Adrenal gland (tissue), 12 donors: Measurements from ENCODE around the gene IL18RAP. TPM values are rescaled to one million over a fixed set of nuclear protein-coding genes. Genes with fewer than 3 reads are reported as not detected.

Experiments
- DNase-seq, 7 donors: peaks; one replicate each; pipeline ENCODE4 v3.0.0-alpha.2; 2019 to 2020
- H3K27ac ChIP-seq, 5 donors: fragments of 200-600 bp; sonication (generic) in 4 of 5; 1 replicate in 3 of 5; 2 replicates in 2 of 5; pipeline versions ENCODE4 v1.5.1 to v1.8.0; 2016 to 2020; ENCODE audit warnings: mild to moderate bottlenecking in 1 of 5
- H3K27me3 ChIP-seq: fragments of 200-600 bp; 2 replicates; pipeline ENCODE4 v1.8.0; 2021
- H3K36me3 ChIP-seq, 2 donors: fragments of 200-600 bp; replicated peaks in 1 of 2; 1 replicate in 1 of 2; 2 replicates in 1 of 2; pipeline versions ENCODE4 v1.5.1 to v1.8.0; 2018 to 2022
- H3K4me1 ChIP-seq, 2 donors: fragments of 200-600 bp; replicated peaks in 1 of 2; 1 replicate in 1 of 2; 2 replicates in 1 of 2; pipeline versions ENCODE4 v1.5.1 to v1.8.0; 2018 to 2021
- H3K4me3 ChIP-seq, 4 donors: fragments of 200-600 bp; sonication (generic) in 3 of 4; one replicate each; pipeline ENCODE4 v1.5.1; 2016 to 2018
- H3K9me3 ChIP-seq, 3 donors: fragments of 200-600 bp; sonication (generic) in 1 of 3; replicated peaks in 1 of 3; 1 replicate in 2 of 3; 2 replicates in 1 of 3; pipeline versions ENCODE4 v1.5.1 to v1.8.0; 2016 to 2021
- CTCF ChIP-seq, 6 experiments: fragments of 450-650 bp in 4 of 6; fragments of 200-600 bp in 2 of 6; sonication (generic) in 1 of 6; IDR thresholded peaks; 1 replicate in 5 of 6; 2 replicates in 1 of 6; pipeline versions ENCODE4 v1.5.1 to v1.8.0; 2016 to 2021; ENCODE audit warnings: antibody characterized with exemption in 6 of 6, mild to moderate bottlenecking in 2 of 6, moderate library complexity in 1 of 6
- POLR2A ChIP-seq, 2 donors: fragments of 450-650 bp; IDR thresholded peaks; one replicate each; pipeline ENCODE4 v1.6.1; 2017; ENCODE audit warnings: antibody characterized with exemption in 2 of 2, mild to moderate bottlenecking in 2 of 2, moderate library complexity in 1 of 2
- WGBS, 4 donors: extraction: QIAGEN DNeasy Blood & Tissue Kit in 2 of 4; methylation state at CpG; one replicate each; pipeline versions ENCODE4 v1.1.5 to v1.1.7; 2013 to 2017; 5-methylcytosine and 5-hydroxymethylcytosine counted together
- intact Hi-C, 2 donors: fragments of 100-400 bp; cut with DNase I; formaldehyde crosslinking; loops; one replicate each; pipeline versions ENCODE4 v1.14.1 to v1.15.0; 2022 to 2023
- polyA plus RNA-seq, 3 donors: library from polyadenylated mRNA; stranded (reverse); fragments of 200-250 nt in 2 of 3; fragments of 350-450 nt in 1 of 3; fragmentation: Illumina TruSeq in 1 of 3; extraction: RNeasy Lipid Tissue Mini Kit (QIAGEN cat#74804) in 1 of 3; gene quantifications; one replicate each; pipeline ENCODE4 v1.2.3, GENCODE V29; 2013 to 2014
- total RNA-seq, 9 donors: library from RNA; depleted of rRNA in 4 of 9; stranded (reverse); fragments of >200 nt in 4 of 9; fragments of 120-200 nt in 1 of 9; fragmentation: NEBNext Ultra II Directional in 1 of 9; extraction: Animal tissue kit (Norgen Biotek cat#: 25700) in 1 of 9; gene quantifications; one replicate each; pipeline versions ENCODE4 v1.1.0 to v1.2.4, GENCODE V29; 2013 to 2023
- donor health status: healthy with polysubstance abuse.
- donor health status: Bipolar disorder and iron deficiency.
- donor health status: DM: yes; HTN: yes; CAD: no.
- donor health status: DM: no; HTN: no; CAD: no.
- donor health status: DM: no; HTN: no; CAD: no.
- donor health status: DM: yes; HTN: yes; CAD: no.

Gene IL18RAP
- total and polyA plus RNA-seq, 12 donors, result 0.14 to 1.4 (median 0.29) TPM; not detected in 1

GRCh38 chr2:102412199-102412598 lies 10.8 kb upstream of the IL18RAP start:
- TF ChIP-seq CTCF (IDR thresholded peaks at IDR 0.05) (no peak), POLR2A (IDR thresholded peaks at IDR 0.05) (no peak)
- Histone ChIP-seq H3K36me3 (no peaks in the 10 kb centered on the region), H3K27ac (no peak overlapping the region), H3K9me3 (no peaks in the 10 kb centered on the region), H3K27me3 (no peaks in the 10 kb centered on the region), H3K4me1 (no peaks in the 10 kb centered on the region), H3K4me3 (no peak overlapping the region)
- intact Hi-C loops, result no loop called here
- DNase-seq, result no peak
- WGBS, 4 donors, result 77 to 86% (median 81%) methylated on average over 3 of the region's 3 CpGs

DNA sequence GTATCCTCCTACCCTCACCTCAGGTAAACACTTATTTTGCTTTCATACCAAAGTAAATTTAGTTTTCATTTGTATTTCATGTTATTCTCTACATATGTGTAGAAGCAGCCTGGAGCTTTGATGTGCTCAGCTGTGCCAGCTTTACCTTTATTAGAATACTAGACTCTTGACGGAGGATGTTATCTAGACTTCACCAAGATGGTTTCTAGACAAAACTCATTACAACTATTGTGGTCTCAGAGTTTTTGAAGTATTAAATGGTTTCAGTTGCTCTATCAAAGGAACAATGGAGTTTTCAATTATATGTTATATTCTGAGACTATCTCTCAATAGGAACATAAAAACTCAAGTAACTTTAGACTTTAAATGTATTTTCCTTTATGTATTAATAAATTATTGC lies 5.0 kb upstream of the IL18RAP start:
- no peak for TF ChIP-seq CTCF (IDR thresholded peaks at IDR 0.05)
- no peaks in the 10 kb centered on the region for H3K9me3 ChIP-seq
- intact Hi-C loops, result no loop called here
- 68 to 85% (median 78%) methylated on average over 1 of the region's 1 CpG for whole genome bisulfite sequencing, 4 donors
- H3K4me3 ChIP-seq, result no peak overlapping the region
- H3K27ac ChIP-seq, result no peak overlapping the region
- DNase-seq, result no peak
- H3K36me3 ChIP-seq, result no peaks in the 10 kb centered on the region
- no peaks in the 10 kb centered on the region for H3K27me3 ChIP-seq
- no peaks in the 10 kb centered on the region for H3K4me1 ChIP-seq

GRCh38 chr2:102418421-102418961 lies 4.5 kb upstream of the IL18RAP start:
- no peaks in the 10 kb centered on the region for H3K4me1 ChIP-seq
- no peak overlapping the region for H3K4me3 ChIP-seq
- no peaks in the 10 kb centered on the region for H3K9me3 ChIP-seq
- no peaks in the 10 kb centered on the region for H3K36me3 ChIP-seq
- intact Hi-C loops, result no loop called here
- no peak overlapping the region for H3K27ac ChIP-seq
- TF ChIP-seq POLR2A (IDR thresholded peaks at IDR 0.05), result no peak
- TF ChIP-seq CTCF (IDR thresholded peaks at IDR 0.05), result no peak
- no peaks in the 10 kb centered on the region for H3K27me3 ChIP-seq
- no peak for DNase-seq
- 35 to 53% (median 40%) methylated on average over 2 of the region's 2 CpGs for WGBS, 4 donors

DNA sequence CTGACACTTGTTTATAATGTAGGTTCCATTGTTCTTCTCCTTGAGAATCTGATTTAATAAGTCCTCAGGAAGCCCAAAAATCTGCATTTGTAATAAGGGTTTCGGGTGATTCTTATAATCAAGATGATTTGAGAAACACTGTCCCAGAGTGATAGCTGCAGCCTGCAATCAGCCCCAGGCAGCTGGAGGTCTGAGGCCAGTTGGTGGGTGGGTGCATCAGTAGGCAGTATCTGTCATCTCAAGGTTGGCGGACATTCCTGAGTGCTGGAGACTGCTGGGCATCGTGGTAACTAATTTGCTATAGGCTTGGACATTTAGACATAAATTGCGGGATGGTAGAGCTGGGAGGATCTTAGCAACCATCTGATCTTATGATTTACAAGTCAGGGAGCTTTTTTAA lies 2.7 kb upstream of the IL18RAP start:
- Histone ChIP-seq H3K27me3 (no peaks in the 10 kb centered on the region), H3K4me3 (no peak overlapping the region), H3K27ac (no peak overlapping the region), H3K9me3 (no peaks in the 10 kb centered on the region), H3K4me1 (no peaks in the 10 kb centered on the region), H3K36me3 (no peaks in the 10 kb centered on the region)
- TF ChIP-seq POLR2A (IDR thresholded peaks at IDR 0.05) (no peak), CTCF (IDR thresholded peaks at IDR 0.05) (no peak)
- intact Hi-C loops, result no loop called here
- DNase-seq, result no peak
- 55 to 74% (median 64%) methylated on average over 3 to 4 of the region's 4 CpGs for WGBS, 4 donors
